Neural progenitor cell (in vitro differentiated cells): ENCODE measurements around the gene MYL10. TPM values are rescaled to one million over a fixed set of nuclear protein-coding genes. Genes with fewer than 3 reads are reported as not detected.

ENCODE experiments used
- DNase-seq: peaks from one replicate; pipeline ENCODE4 v3.0.0-alpha.2; 2016; ENCODE audit warnings: low spot score
- H2AFZ ChIP-seq: fragments of 200-600 bp; sonication (generic); replicated peaks from 2 replicates; pipeline ENCODE4 v1.6.1; 2016; ENCODE audit warnings: antibody characterized with exemption
- H3F3A ChIP-seq: fragments of 200-600 bp; sonication (generic); 2 replicates; pipeline ENCODE4 v1.6.1; 2016; ENCODE audit warnings: antibody characterized with exemption, low read depth
- H3K27ac ChIP-seq: fragments of 200-600 bp; sonication (generic); 2 replicates; pipeline ENCODE4 v1.5.1; 2016; ENCODE audit warnings: mild to moderate bottlenecking
- H3K27me3 ChIP-seq: fragments of 200-600 bp; sonication (generic); 2 replicates; pipeline ENCODE4 v1.6.1; 2016; ENCODE audit warnings: mild to moderate bottlenecking, moderate library complexity
- H3K36me3 ChIP-seq: fragments of 200-600 bp; sonication (generic); 2 replicates; pipeline ENCODE4 v1.5.1; 2016
- H3K4me1 ChIP-seq: fragments of 200-600 bp; sonication (generic); 2 replicates; pipeline ENCODE4 v1.6.1; 2016; ENCODE audit warnings: mixed run types
- H3K4me2 ChIP-seq: fragments of 200-600 bp; sonication (generic); 2 replicates; pipeline ENCODE4 v1.6.1; 2016
- H3K4me3 ChIP-seq: fragments of 200-600 bp; sonication (generic); 2 replicates; pipeline ENCODE4 v1.5.1; 2016
- H3K79me2 ChIP-seq: fragments of 200-600 bp; sonication (generic); 2 replicates; pipeline ENCODE4 v1.6.1; 2016; ENCODE audit warnings: low read depth
- H3K9ac ChIP-seq: fragments of 200-600 bp; sonication (generic); 2 replicates; pipeline ENCODE4 v1.6.1; 2016
- H3K9me3 ChIP-seq: fragments of 200-600 bp; sonication (generic); 2 replicates; pipeline ENCODE4 v1.5.1; 2016; ENCODE audit warnings: low read depth
- H4K20me1 ChIP-seq: fragments of 200-600 bp; sonication (generic); 2 replicates; pipeline ENCODE4 v1.6.1; 2016; ENCODE audit warnings: low read depth
- H3K27ac Mint-ChIP-seq: 3 replicates; pipeline ENCODE4 v1.8.0; 2021; ENCODE audit warnings: mixed read lengths
- H3K27me3 Mint-ChIP-seq: 2 replicates; pipeline ENCODE4 v1.8.0; 2022; ENCODE audit warnings: low read depth, mild to moderate bottlenecking, inconsistent platforms, moderate library complexity, mixed read lengths; ENCODE audit not compliant: insufficient read depth
- H3K36me3 Mint-ChIP-seq: 3 replicates; pipeline ENCODE4 v1.8.0; 2021; ENCODE audit warnings: mixed read lengths
- H3K4me1 Mint-ChIP-seq: 3 replicates; pipeline ENCODE4 v1.8.0; 2021; ENCODE audit warnings: mixed read lengths
- H3K4me3 Mint-ChIP-seq: 3 replicates; pipeline ENCODE4 v1.8.0; 2021; ENCODE audit warnings: mild to moderate bottlenecking, moderate library complexity, mixed read lengths
- H3K9me3 Mint-ChIP-seq: 3 replicates; pipeline ENCODE4 v1.8.0; 2020; ENCODE audit warnings: mixed read lengths
- EZH2 ChIP-seq: fragments of 200-600 bp; sonication (generic); IDR thresholded peaks from 2 replicates; pipeline ENCODE4 v1.6.1; 2017; ENCODE audit warnings: antibody characterized with exemption, mild to moderate bottlenecking, moderate library complexity
- EZH2phosphoT487 ChIP-seq: fragments of 200-600 bp; sonication (generic); IDR thresholded peaks from 2 replicates; pipeline ENCODE4 v1.6.1; 2017; ENCODE audit warnings: antibody characterized with exemption
- total RNA-seq: library from RNA; depleted of rRNA; stranded (reverse); fragments of >200 nt; gene quantifications from 2 replicates; pipeline ENCODE4 v1.2.3, GENCODE V29; 2015; ENCODE audit warnings: low replicate concordance
- TF ChIP-seq, protein P1 (sequence below): fragments of 200-600 bp; sonication (generic); IDR thresholded peaks from 2 replicates; pipeline ENCODE4 v1.5.1; 2017; ENCODE audit warnings: antibody characterized with exemption, mild to moderate bottlenecking

MYL10 gene
- total RNA-seq, 1 donor from 2014 or later: not detected

GRCh38 chr7:101671371-101672356 lies 42.6 kb upstream of the MYL10 start:
- H4K20me1 ChIP-seq: no peaks in the 10 kb centered on the region
- H3K27ac ChIP-seq: no peak overlapping the region
- H3K4me2 ChIP-seq: no peak overlapping the region
- H3K27ac Mint-ChIP-seq: no peak overlapping the region
- H2AFZ ChIP-seq: no peak overlapping the region
- no peak overlapping the region for H3K4me3 Mint-ChIP-seq
- peaks cover 11% of the 10 kb centered on the region for H3K9me3 Mint-ChIP-seq
- no peaks in the 10 kb centered on the region for H3K36me3 Mint-ChIP-seq
- H3K9ac ChIP-seq: no peak overlapping the region
- TF ChIP-seq, protein P1, sequence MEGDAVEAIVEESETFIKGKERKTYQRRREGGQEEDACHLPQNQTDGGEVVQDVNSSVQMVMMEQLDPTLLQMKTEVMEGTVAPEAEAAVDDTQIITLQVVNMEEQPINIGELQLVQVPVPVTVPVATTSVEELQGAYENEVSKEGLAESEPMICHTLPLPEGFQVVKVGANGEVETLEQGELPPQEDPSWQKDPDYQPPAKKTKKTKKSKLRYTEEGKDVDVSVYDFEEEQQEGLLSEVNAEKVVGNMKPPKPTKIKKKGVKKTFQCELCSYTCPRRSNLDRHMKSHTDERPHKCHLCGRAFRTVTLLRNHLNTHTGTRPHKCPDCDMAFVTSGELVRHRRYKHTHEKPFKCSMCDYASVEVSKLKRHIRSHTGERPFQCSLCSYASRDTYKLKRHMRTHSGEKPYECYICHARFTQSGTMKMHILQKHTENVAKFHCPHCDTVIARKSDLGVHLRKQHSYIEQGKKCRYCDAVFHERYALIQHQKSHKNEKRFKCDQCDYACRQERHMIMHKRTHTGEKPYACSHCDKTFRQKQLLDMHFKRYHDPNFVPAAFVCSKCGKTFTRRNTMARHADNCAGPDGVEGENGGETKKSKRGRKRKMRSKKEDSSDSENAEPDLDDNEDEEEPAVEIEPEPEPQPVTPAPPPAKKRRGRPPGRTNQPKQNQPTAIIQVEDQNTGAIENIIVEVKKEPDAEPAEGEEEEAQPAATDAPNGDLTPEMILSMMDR: no peak
- no peak for TF ChIP-seq EZH2
- no peaks in the 10 kb centered on the region for H3K9me3 ChIP-seq
- no peak overlapping the region for H3K4me3 ChIP-seq
- H3K4me1 Mint-ChIP-seq: peaks cover 8% of the 10 kb centered on the region
- no peaks in the 10 kb centered on the region for H3K27me3 ChIP-seq
- no peaks in the 10 kb centered on the region for H3K4me1 ChIP-seq
- H3F3A ChIP-seq: no peaks in the 10 kb centered on the region
- H3K79me2 ChIP-seq: no peaks in the 10 kb centered on the region
- no peaks in the 10 kb centered on the region for H3K36me3 ChIP-seq
- H3K27me3 Mint-ChIP-seq: peaks cover 9% of the 10 kb centered on the region
- DNase-seq: no peak

DNA sequence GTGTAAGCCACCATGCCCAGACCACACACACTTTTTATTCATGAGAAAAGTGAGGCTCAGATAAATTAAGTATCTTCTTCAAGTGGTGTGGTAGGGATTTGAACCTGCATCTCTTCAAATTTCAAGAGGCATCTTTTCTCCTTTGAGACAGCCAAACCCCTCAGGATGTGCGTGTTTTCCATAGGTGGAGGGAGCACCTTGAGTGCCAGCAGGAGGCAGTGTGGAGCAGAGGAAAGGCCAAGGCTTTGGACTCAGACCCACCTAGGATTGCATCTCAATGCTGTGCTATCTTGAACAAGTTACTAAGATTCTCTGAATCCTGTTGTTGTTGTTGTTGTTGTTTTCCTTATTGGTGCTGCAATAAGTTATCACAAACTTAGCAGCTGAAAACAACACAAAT lies 40.2 kb upstream of the MYL10 start:
- Histone ChIP-seq H2AFZ (no peak overlapping the region), H3F3A (no peaks in the 10 kb centered on the region), H3K27ac (no peak overlapping the region), H3K4me1 (peaks cover 6% of the 10 kb centered on the region), H3K4me2 (no peak overlapping the region), H3K4me3 (no peak overlapping the region), H3K9ac (no peak overlapping the region), H3K9me3 (no peaks in the 10 kb centered on the region), H4K20me1 (no peaks in the 10 kb centered on the region), H3K79me2 (no peaks in the 10 kb centered on the region), H3K27me3 (no peaks in the 10 kb centered on the region), H3K36me3 (no peaks in the 10 kb centered on the region)
- Mint-ChIP-seq H3K9me3 (peaks cover 11% of the 10 kb centered on the region), H3K4me3 (no peak overlapping the region), H3K27ac (no peak overlapping the region), H3K36me3 (no peaks in the 10 kb centered on the region), H3K27me3 (peaks cover 9% of the 10 kb centered on the region), H3K4me1 (peaks cover 18% of the 10 kb centered on the region)
- TF ChIP-seq, protein P1: peak; percentile 32
- no peak for TF ChIP-seq EZH2
- TF ChIP-seq EZH2phosphoT487: no peak
- DNase-seq: no peak

DNA sequence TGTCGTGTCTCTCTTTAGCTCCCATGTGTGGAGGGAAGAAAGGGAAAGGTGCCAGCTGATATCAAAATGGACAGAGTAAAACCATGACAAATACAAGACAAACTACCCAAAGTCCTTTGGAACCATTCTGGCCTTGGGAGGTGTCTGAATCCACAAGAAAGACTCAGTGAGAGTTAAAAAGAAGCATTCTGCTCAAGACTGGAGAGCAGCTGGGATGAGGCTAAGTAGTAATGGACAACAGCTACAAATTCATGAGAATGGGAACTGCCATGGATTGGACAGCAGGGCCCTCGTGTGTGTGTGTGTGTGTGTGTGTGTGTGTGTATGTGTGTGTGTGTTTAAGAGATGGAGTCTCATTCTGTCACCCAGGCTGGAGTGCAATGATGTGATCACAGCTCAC lies 39.6 kb upstream of the MYL10 start:
- Mint-ChIP-seq H3K4me3 (no peak overlapping the region), H3K27ac (peak overlapping the region; percentile 53)
- TF ChIP-seq EZH2phosphoT487: no peak
- TF ChIP-seq, protein P1: no peak
- no peak for TF ChIP-seq EZH2

More for the DNA sequence above, 39.6 kb upstream of the MYL10 start:
- Mint-ChIP-seq H3K4me1 (peaks cover 20% of the 10 kb centered on the region), H3K36me3 (no peaks in the 10 kb centered on the region), H3K27me3 (peaks cover 9% of the 10 kb centered on the region), H3K9me3 (peaks cover 11% of the 10 kb centered on the region)
- Histone ChIP-seq H2AFZ (no peak overlapping the region), H3K27me3 (no peaks in the 10 kb centered on the region), H3K27ac (no peak overlapping the region), H3K4me3 (no peak overlapping the region), H3K36me3 (no peaks in the 10 kb centered on the region), H3K9ac (no peak overlapping the region), H3F3A (no peaks in the 10 kb centered on the region), H3K79me2 (no peaks in the 10 kb centered on the region), H4K20me1 (no peaks in the 10 kb centered on the region), H3K9me3 (no peaks in the 10 kb centered on the region), H3K4me2 (no peak overlapping the region), H3K4me1 (peaks cover 8% of the 10 kb centered on the region)
- DNase-seq: no peak
